Hematopoietic multipotent progenitor cell (in vitro differentiated cells): ENCODE measurements around the gene IL9. TPM values are rescaled to one million over a fixed set of nuclear protein-coding genes. Genes with fewer than 3 reads are reported as not detected.

Source experiments
- DNase-seq, 3 donors: peaks; one replicate each; pipeline ENCODE4 v3.0.0-alpha.2; 2011 to 2015; ENCODE audit warnings: low read depth in 2 of 3, low spot score in 2 of 3
- total RNA-seq: library from RNA; depleted of rRNA; stranded (reverse); fragments of >200 nt; gene quantifications from one replicate; pipeline ENCODE4 v1.2.3, GENCODE V29; 2012

The IL9 gene
- total RNA-seq, 1 donor = not detected

DNA sequence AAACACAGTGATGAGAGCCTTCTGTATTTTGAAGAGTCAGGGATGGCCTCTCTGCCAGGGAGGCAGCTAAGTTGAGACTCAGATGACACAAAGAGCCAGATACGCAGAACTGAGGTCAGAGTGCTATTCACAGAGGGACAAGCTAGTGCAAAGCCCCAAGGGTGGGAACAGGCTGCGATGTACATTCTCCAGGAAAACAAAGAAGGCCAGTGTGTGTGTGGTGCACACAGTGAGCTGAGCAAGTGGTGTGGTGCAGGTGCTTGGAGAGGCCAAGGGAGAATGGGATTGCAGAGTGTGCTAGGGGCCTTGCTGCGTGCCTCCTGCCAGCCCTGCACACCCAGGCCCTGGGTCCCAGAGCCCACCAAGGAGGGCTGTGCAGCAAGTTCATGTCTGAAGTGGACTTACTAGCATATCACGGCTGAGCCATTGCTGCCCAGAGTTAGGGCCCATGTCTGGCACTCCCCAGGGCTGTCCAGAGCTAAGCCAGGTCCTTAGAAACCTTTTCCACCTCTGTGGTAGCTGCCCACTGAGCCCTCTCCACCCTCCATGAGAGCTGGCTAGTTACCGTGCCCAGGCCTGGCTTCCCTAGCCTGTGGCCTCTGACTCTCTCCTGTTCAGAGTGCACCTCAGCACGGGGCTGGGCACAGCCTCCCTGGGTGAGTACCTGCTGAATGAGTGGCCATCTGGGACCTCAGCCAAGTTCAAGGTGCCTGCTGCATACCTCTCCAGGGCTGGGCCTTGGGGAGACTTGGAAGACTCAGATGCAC, 51.9 kb downstream of the IL9 start:
- DNase-seq = no peak

DNA sequence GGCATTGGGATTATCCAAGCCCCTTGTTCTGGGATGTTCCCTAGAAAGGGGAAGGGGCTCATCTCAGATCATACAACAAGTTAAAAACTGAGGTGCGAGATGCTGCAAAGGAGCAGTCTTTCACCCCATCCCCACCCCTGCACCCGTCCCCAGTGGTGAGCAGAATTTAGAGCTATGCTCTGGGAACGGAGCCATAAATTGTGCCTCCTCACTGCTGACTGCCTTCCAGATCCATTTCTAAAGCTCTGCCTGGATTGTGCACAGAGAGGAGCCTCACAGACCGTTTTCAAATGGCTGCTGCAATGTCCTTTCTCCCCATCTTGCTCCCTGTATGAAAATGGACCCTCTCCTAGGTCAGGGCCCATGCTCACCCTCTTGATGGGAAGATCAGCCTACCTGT, 52.9 kb downstream of the IL9 start:
- DNase-seq = no peak

Other genes starting within 250 kb of the IL9 start
- gene SLC25A48, start 61.2 kb downstream of the IL9 start, total RNA-seq = under 0.01 TPM
- not detected for gene LECT2, start 59.1 kb upstream of the IL9 start, total RNA-seq
- 2.2 TPM for gene TGFBI, start 133.1 kb upstream of the IL9 start, total RNA-seq
- gene SMAD5, start 237.0 kb upstream of the IL9 start, total RNA-seq = 25.3 TPM